ENCODE data around the gene GRIP1.

The GRIP1 gene

DNA sequence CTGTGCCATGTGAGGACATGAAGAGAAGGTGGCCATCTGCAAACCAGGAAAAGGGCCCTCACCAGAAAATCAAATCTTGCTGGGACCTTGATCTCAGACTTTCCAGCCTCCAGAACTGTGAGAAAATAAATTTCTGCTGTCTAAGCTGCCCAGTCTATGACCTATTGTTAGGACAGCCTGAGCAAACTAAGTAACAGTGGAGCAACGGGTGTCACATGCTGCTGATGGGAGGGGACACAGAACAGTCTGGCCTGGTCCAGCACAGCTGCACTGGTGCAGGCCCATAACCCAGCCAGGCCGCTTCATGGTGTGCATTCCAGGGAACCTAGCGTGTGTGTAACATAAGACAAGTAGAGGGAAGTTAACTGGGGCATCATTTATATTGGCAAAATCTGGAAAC lies 42.1 kb downstream of the GRIP1 start:
- H3K27ac ChIP-seq (ENCODE audit: low read depth, low read length) = no peak overlapping the region
- no peaks in the 10 kb centered on the region for H3F3A ChIP-seq (ENCODE audit: insufficient read depth)
- no peak overlapping the region for H3K4me2 ChIP-seq (ENCODE audit: low read depth, low read length, poor library complexity, severe bottlenecking)
- no peak for TF ChIP-seq CTCF (IDR thresholded peaks at IDR 0.05; ENCODE audit: insufficient read depth, low read length, poor library complexity, severe bottlenecking)
- no peak overlapping the region for H3K9ac ChIP-seq (ENCODE audit: low read length)
- no peaks in the 10 kb centered on the region for H3K9me3 ChIP-seq (ENCODE audit: insufficient read depth, low read length)
- no peaks in the 10 kb centered on the region for H3K36me3 ChIP-seq (ENCODE audit: low read length)
- no peaks in the 10 kb centered on the region for H4K20me1 ChIP-seq (ENCODE audit: low read depth, low read length)
- no peaks in the 10 kb centered on the region for H3K9me2 ChIP-seq (replicated peaks; ENCODE audit: insufficient read depth, low read length)
- no peak overlapping the region for H3K4me3 ChIP-seq (ENCODE audit: insufficient read depth, low read length, poor library complexity, severe bottlenecking)
- no peaks in the 10 kb centered on the region for H3K27me3 ChIP-seq (ENCODE audit: low read length)
- H2AFZ ChIP-seq (ENCODE audit: low read depth, low read length, severe bottlenecking) = no peak overlapping the region
- no peaks in the 10 kb centered on the region for H3K79me2 ChIP-seq (ENCODE audit: insufficient read depth, low read length)

- no peaks in the 10 kb centered on the region for H3K27me3 ChIP-seq (ENCODE audit: low read length)
- no peaks in the 10 kb centered on the region for H3K9me2 ChIP-seq (replicated peaks; ENCODE audit: insufficient read depth, low read length)
- no peaks in the 10 kb centered on the region for H3K79me2 ChIP-seq (ENCODE audit: insufficient read depth, low read length)
- no peak overlapping the region for H2AFZ ChIP-seq (ENCODE audit: low read depth, low read length, severe bottlenecking)
- H3K36me3 ChIP-seq (ENCODE audit: low read length) = no peaks in the 10 kb centered on the region
- no peaks in the 10 kb centered on the region for H4K20me1 ChIP-seq (ENCODE audit: low read depth, low read length)
- no peak overlapping the region for H3K4me2 ChIP-seq (ENCODE audit: low read depth, low read length, poor library complexity, severe bottlenecking)
- no peak overlapping the region for H3K9ac ChIP-seq (ENCODE audit: low read length)
- H3K27ac ChIP-seq (ENCODE audit: low read depth, low read length) = no peak overlapping the region
- TF ChIP-seq EZH2phosphoT487 (conservative IDR thresholded peaks at IDR 0.05; ENCODE audit: low read length) (no peak), CTCF (IDR thresholded peaks at IDR 0.05; ENCODE audit: insufficient read depth, low read length, poor library complexity, severe bottlenecking) (no peak)
- H3F3A ChIP-seq (ENCODE audit: insufficient read depth) = no peaks in the 10 kb centered on the region
- H3K9me3 ChIP-seq (ENCODE audit: insufficient read depth, low read length) = no peaks in the 10 kb centered on the region
- no peak overlapping the region for H3K4me3 ChIP-seq (ENCODE audit: insufficient read depth, low read length, poor library complexity, severe bottlenecking)
Observed at GRCh38 chr12:66633676-66634075, 45.2 kb downstream of the GRIP1 start.

DNA sequence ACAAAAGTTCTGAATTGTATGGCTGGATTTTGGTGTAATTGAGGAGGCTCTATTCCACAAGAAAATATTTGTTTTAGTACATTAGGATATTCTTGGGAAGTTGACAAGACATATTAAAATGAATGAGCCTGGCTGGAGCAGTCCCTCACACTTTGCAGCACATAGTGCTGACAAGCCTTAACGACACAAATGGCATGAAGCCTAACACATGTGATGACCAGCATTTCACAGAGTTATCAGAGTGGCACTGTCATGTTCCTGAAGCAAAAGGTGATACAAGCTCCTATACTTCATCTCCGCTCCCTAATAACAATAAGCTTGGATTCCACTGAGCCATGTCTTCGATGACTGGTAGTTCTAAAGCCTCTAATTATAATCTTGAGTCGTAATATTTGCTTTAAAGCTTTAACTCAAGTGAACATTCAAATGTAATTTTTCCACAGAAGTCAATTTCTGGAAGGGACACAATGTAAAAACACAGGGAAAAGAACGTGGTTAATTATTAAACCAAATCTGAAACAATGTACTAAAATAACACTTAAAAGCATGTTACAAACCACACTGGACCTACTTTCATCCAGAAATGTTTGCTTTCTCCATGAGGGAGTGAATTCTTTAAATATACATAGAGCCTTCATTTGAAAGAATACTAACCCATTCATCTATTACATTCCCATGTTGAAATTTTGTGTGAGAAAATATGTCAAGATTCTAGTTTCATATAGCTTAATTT lies 49.6 kb downstream of the GRIP1 start:
- Histone ChIP-seq H3K9ac (ENCODE audit: low read length) (no peak overlapping the region), H3K9me2 (replicated peaks; ENCODE audit: insufficient read depth, low read length) (no peaks in the 10 kb centered on the region), H3K36me3 (ENCODE audit: low read length) (no peaks in the 10 kb centered on the region), H3K9me3 (ENCODE audit: insufficient read depth, low read length) (no peaks in the 10 kb centered on the region), H2AFZ (ENCODE audit: low read depth, low read length, severe bottlenecking) (no peak overlapping the region), H4K20me1 (ENCODE audit: low read depth, low read length) (no peaks in the 10 kb centered on the region), H3K27ac (ENCODE audit: low read depth, low read length) (no peak overlapping the region), H3F3A (ENCODE audit: insufficient read depth) (no peaks in the 10 kb centered on the region), H3K79me2 (ENCODE audit: insufficient read depth, low read length) (no peaks in the 10 kb centered on the region), H3K27me3 (ENCODE audit: low read length) (no peaks in the 10 kb centered on the region), H3K4me3 (ENCODE audit: insufficient read depth, low read length, poor library complexity, severe bottlenecking) (no peak overlapping the region), H3K4me2 (ENCODE audit: low read depth, low read length, poor library complexity, severe bottlenecking) (no peak overlapping the region)
- TF ChIP-seq CTCF (IDR thresholded peaks at IDR 0.05; ENCODE audit: insufficient read depth, low read length, poor library complexity, severe bottlenecking) = no peak

Measured in SU-DHL-6 (cell line).